Endothelial cell (in vitro differentiated cells): Measurements from ENCODE around the gene UBE2Q1. TPM values are rescaled to one million over a fixed set of nuclear protein-coding genes. Genes with fewer than 3 reads are reported as not detected.
A peak's percentile ranks its signal among the peaks of the same experiment; 100 is the strongest.

ENCODE experiments used
- DNase-seq: peaks from one replicate; pipeline ENCODE4 v3.0.0; 2021; ENCODE audit warnings: low spot score
- H3K27ac Mint-ChIP-seq: one replicate; pipeline ENCODE4 v1.8.0; 2021; ENCODE audit warnings: mixed read lengths, inconsistent platforms; ENCODE audit not compliant: unreplicated experiment
- H3K27me3 Mint-ChIP-seq: one replicate; pipeline ENCODE4 v1.8.0; 2021; ENCODE audit warnings: mild to moderate bottlenecking, moderate library complexity, mixed read lengths, inconsistent platforms; ENCODE audit not compliant: unreplicated experiment
- H3K36me3 Mint-ChIP-seq: one replicate; pipeline ENCODE4 v1.8.0; 2021; ENCODE audit warnings: mild to moderate bottlenecking, low read depth, mixed read lengths, inconsistent platforms; ENCODE audit not compliant: unreplicated experiment
- H3K4me1 Mint-ChIP-seq: one replicate; pipeline ENCODE4 v1.8.0; 2021; ENCODE audit warnings: mild to moderate bottlenecking, mixed read lengths, inconsistent platforms; ENCODE audit not compliant: unreplicated experiment
- H3K4me3 Mint-ChIP-seq: one replicate; pipeline ENCODE4 v1.8.0; 2021; ENCODE audit warnings: mild to moderate bottlenecking, mixed read lengths, inconsistent platforms; ENCODE audit not compliant: unreplicated experiment
- H3K9me3 Mint-ChIP-seq: one replicate; pipeline ENCODE4 v1.8.0; 2021; ENCODE audit warnings: mixed read lengths, inconsistent platforms; ENCODE audit not compliant: unreplicated experiment
- total RNA-seq: library from RNA; stranded (reverse); fragmentation: NEBNext Ultra II Directional; extraction: Animal tissue kit (Norgen Biotek cat#: 25700); gene quantifications from one replicate; pipeline ENCODE4 v1.2.1, GENCODE V29; 2021; ENCODE audit not compliant: unreplicated experiment
- TF ChIP-seq, protein P1 (sequence below): fragments of 200-600 bp; sonication (generic); IDR thresholded peaks from one replicate; pipeline ENCODE4 v1.5.0; 2021; ENCODE audit warnings: antibody characterized with exemption; ENCODE audit not compliant: unreplicated experiment

Gene UBE2Q1
- total RNA-seq, 1 donor from 2014 or later = 73.9 TPM

DNA sequence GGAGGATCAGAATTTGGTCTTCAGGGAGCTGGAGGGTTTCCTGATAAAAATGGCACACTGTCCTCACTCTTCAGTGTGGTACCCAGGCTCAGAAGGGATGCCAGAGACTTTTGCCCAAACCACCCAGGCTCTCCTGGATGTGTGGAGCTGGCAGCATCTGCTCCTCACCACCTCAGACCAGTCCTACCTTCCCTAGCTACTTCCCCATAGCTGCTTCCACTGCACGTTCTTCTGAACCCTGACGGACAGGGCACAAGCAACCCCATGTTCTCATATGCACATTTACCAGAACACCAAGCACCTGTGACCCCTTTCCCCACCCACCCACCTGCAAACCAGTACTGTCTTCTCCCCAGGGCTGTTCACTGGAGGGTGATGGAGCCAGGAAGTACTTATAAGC lies 44.9 kb upstream of the UBE2Q1 start:
- TF ChIP-seq, protein P1, sequence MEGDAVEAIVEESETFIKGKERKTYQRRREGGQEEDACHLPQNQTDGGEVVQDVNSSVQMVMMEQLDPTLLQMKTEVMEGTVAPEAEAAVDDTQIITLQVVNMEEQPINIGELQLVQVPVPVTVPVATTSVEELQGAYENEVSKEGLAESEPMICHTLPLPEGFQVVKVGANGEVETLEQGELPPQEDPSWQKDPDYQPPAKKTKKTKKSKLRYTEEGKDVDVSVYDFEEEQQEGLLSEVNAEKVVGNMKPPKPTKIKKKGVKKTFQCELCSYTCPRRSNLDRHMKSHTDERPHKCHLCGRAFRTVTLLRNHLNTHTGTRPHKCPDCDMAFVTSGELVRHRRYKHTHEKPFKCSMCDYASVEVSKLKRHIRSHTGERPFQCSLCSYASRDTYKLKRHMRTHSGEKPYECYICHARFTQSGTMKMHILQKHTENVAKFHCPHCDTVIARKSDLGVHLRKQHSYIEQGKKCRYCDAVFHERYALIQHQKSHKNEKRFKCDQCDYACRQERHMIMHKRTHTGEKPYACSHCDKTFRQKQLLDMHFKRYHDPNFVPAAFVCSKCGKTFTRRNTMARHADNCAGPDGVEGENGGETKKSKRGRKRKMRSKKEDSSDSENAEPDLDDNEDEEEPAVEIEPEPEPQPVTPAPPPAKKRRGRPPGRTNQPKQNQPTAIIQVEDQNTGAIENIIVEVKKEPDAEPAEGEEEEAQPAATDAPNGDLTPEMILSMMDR = no peak
- Mint-ChIP-seq H3K4me3 (no peak overlapping the region), H3K9me3 (no peaks in the 10 kb centered on the region), H3K27me3 (peaks cover 6% of the 10 kb centered on the region), H3K36me3 (peaks cover 34% of the 10 kb centered on the region), H3K4me1 (peaks cover 33% of the 10 kb centered on the region), H3K27ac (no peak overlapping the region)
- DNase-seq = no peak

DNA sequence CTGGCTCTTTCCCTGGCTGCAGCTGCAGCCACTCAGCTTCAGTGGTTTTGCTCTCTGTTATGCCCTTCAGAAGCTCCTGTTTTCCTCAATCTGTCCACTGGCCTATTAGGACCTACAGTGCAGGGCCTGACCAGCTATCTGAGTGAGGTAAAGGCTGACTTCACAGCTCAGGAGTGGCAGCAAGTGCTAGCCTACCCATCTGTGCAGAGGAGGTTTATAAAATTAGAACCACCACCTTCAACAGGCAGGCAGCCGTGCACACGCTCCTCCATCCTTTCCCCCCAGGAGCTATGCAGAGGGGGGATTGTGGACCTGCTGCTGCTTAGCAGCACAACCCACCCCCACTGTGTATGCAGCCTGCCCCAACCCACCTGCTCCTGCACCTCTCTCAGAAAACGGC lies 41.2 kb upstream of the UBE2Q1 start:
- H3K9me3 Mint-ChIP-seq = no peaks in the 10 kb centered on the region
- no peak for DNase-seq
- H3K27ac Mint-ChIP-seq = no peak overlapping the region
- TF ChIP-seq, protein P1 = no peak
- H3K4me1 Mint-ChIP-seq = peaks cover 16% of the 10 kb centered on the region
- peaks cover 3% of the 10 kb centered on the region for H3K27me3 Mint-ChIP-seq
- peak overlapping the region; percentile 67 for H3K4me3 Mint-ChIP-seq
- H3K36me3 Mint-ChIP-seq = peaks cover 56% of the 10 kb centered on the region

DNA sequence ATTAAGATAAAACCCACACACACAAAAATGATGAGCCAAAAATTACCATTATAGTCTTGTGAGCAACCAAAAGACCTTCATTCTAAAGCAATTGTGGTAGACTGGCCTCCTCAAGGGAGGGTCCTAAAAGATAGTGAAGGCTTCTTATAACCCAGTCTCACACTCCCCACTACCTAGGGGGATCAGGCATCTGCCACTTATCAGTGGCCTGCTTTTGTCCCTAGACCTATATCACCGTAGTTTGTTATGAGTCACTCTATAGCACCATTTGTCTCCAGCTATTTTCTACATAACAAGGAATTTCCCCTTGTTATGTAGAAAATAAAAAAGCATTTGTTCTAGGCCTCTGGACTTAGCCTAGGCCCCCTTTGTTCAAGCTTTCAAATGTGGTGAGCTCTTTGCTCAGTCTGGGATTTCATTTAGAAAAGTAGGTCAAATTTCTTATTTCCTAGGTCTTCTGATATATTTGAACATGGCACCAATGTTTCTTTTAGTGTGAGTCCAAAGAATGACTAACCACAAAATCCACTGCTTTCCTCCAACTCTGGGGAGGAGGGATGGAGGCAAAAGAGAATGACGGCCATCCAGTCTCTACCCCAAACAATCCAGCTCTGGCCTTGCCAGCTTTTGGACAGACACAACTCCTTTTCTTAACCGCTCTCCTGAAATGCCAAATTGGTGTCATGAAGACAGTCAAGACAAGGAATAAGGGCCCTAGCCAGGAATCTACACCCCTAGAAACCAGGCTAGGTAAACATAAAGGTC lies 40.6 kb upstream of the UBE2Q1 start:
- Mint-ChIP-seq H3K27me3 (peaks cover 3% of the 10 kb centered on the region), H3K36me3 (peaks cover 56% of the 10 kb centered on the region), H3K4me1 (peaks cover 13% of the 10 kb centered on the region), H3K4me3 (no peak overlapping the region), H3K9me3 (no peaks in the 10 kb centered on the region), H3K27ac (no peak overlapping the region)
- DNase-seq = no peak
- TF ChIP-seq, protein P1 = no peak

DNA sequence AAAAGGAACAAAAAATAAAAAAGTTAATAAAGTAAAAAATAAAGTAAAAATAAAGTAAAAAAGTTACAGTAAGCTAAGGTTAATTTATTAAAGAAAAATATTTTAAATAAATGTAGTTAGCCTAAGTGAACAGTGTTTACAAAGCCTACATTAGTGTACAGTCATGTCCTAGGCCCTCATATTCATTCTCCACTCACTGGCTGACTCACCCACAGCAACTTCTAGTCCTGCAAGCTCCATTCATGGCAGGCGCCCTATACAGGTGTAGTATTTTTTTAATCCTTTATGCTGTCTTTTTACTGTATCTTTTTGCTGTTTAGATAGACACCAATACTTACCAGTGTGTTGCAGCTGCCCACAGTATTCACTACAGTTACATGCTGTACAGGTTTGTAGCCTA lies 37.2 kb upstream of the UBE2Q1 start:
- H3K4me1 Mint-ChIP-seq = peaks cover 3% of the 10 kb centered on the region
- H3K27ac Mint-ChIP-seq = no peak overlapping the region
- peaks cover 53% of the 10 kb centered on the region for H3K36me3 Mint-ChIP-seq
- H3K27me3 Mint-ChIP-seq = no peaks in the 10 kb centered on the region
- H3K4me3 Mint-ChIP-seq = no peak overlapping the region
- TF ChIP-seq, protein P1 = no peak
- no peaks in the 10 kb centered on the region for H3K9me3 Mint-ChIP-seq
- DNase-seq = no peak

DNA sequence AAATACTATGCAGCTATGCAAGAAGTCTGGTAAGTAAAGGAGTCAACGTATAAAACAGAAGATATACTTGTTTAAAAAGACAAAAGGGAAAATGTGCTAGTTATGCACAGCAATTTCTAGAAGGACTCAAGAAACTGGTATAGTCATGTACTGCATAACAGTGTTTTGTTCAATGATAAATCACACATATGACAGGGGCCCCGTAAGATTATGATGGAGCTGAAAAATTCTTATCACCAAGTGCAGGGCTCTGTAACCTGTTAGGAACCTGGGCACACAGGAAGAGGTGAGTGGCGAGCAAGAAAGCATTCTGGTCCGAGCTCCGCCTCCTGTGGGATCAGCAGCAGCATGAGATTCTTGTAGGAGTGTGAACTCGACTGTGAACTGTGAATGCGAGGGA lies 36.3 kb upstream of the UBE2Q1 start:
- TF ChIP-seq, protein P1 = no peak
- H3K4me3 Mint-ChIP-seq = no peak overlapping the region
- H3K27me3 Mint-ChIP-seq = no peaks in the 10 kb centered on the region
- peaks cover 54% of the 10 kb centered on the region for H3K36me3 Mint-ChIP-seq
- peaks cover 6% of the 10 kb centered on the region for H3K4me1 Mint-ChIP-seq
- no peaks in the 10 kb centered on the region for H3K9me3 Mint-ChIP-seq
- DNase-seq = no peak
- H3K27ac Mint-ChIP-seq = no peak overlapping the region
